ENCODE measurements around the gene ACR. TPM values are rescaled to one million over a fixed set of nuclear protein-coding genes. Genes with fewer than 3 reads are reported as not detected.

The ACR gene
- total RNA-seq, 8 experiments from 2014 or later, result 0.33 to 1.00 (median 0.63) TPM; not detected in 4

GRCh38 chr22:50705851-50706351 is 32.1 kb upstream of the ACR start:
- Histone ChIP-seq H3K4me3 (peak overlapping the region; percentile 36 to 46 (median 39)), H3K4me1 (replicated peaks in 1 of 2) (peaks cover 17 to 28% of the 10 kb centered on the region in 2 donors), H3K27ac (peak overlapping the region in 1 of 2 donors; percentile 78)
- ATAC-seq (replicated peaks in 6 of 8), result no peak
- no CpG with 5 or more reads among the region's 27 CpGs for WGBS, 10 experiments
- in situ Hi-C loops (cut with MboI; ENCODE audit: low pct_unique_long_range_greater_than_20kb in 2 of 9, low sequenced_read_pairs in 9 of 9, unreplicated experiment in 9 of 9), result no loop called here

DNA sequence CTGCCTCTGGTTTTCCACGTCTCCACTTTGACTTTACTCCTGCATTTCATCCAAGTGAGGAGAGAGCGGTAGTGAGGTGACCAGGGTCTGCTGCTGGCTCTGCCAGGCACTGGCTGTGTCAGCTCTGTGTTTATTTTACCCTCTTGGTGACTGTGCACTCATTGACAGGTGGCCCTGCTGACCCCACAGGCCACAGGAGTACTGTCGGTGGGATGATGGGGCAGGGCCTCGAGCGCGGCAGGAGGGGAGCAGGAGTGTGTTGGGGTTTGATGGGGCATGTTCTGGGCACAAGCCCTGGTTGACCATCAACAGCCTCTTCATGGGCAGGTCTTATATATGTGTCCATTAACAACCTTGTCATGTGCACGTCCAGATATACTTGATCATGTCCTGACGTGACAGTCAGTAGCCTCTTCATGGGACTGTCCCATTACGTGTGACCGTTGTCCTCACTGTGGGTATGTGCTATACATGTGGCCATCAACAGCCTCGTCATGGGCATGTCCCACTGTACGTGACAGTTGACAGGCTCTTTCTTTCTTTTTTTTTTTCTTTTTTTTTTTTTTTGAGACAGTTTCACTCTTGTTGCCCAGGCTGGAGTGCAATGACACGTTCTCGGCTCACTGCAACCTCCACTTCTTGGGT is 31.4 kb upstream of the ACR start:
- no peak for ATAC-seq (replicated peaks in 6 of 8)
- peak overlapping the region in 3 of 5 donors; percentile 38 to 46 (median 39) for H3K4me3 ChIP-seq

DNA sequence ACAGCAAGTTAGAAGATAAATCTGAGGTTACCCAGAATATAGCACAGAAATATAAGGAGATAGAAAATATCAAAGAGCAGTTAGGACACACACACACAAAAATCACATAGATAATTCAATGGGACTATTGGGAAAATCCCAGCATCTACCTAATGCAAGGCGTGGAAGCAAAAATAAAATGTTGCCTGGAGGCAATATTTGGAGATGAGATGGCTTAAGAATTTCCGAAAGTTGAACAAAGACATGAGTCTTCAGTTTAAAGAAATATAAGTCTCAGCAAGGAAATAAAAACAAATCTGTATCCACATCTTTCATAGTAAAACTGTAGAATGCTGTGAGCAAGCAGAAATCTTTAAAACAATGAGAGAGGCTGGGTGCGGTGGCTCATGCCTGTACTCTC is 29.5 kb upstream of the ACR start:
- no peak for ATAC-seq (replicated peaks in 6 of 8)
- H3K27ac ChIP-seq, result no peak overlapping the region
- H3K4me1 ChIP-seq (replicated peaks in 1 of 2), result peaks cover 17 to 26% of the 10 kb centered on the region in 2 donors
- 50 to 100% (median 93%) methylated on average over 1 to 3 of the region's 3 CpGs; no CpG with 5 or more reads in 1 of the 10 experiments for WGBS, 10 experiments
- in situ Hi-C loops (cut with MboI; ENCODE audit: low pct_unique_long_range_greater_than_20kb in 2 of 9, low sequenced_read_pairs in 9 of 9, unreplicated experiment in 9 of 9), result no loop called here
- no peak overlapping the region for H3K4me3 ChIP-seq

More for the DNA sequence above, 31.4 kb upstream of the ACR start:
- WGBS, 10 experiments, result 81 to 100% (median 90%) methylated on average over 1 to 8 of the region's 14 CpGs; no CpG with 5 or more reads in 1 of the 10 experiments
- H3K27ac ChIP-seq, result peak overlapping the region in 1 of 2 donors; percentile 78
- peaks cover 17 to 28% of the 10 kb centered on the region in 2 donors for H3K4me1 ChIP-seq (replicated peaks in 1 of 2)
- in situ Hi-C loops (cut with MboI; ENCODE audit: low pct_unique_long_range_greater_than_20kb in 2 of 9, low sequenced_read_pairs in 9 of 9, unreplicated experiment in 9 of 9), result no loop called here

DNA sequence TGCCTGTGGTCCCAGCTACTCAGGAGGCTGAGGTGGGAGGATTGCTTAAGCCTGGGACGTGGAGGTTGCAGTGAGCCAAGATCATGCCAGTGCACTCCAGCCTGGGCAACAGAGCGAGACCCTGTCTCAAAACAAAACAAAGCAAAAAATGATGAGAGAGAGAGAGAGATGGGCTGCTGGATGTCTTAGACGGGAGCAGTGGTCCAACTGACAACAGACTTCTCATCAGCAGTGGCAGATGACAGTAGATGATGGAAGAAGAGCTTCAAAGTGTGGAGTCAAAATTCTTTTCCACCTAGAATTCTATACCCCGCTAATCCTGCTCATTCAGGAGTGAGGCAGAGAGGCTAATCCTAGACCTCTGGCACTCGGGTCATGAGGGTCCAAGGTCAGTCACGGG is 29.0 kb upstream of the ACR start:
- H3K27ac ChIP-seq, result no peak overlapping the region
- no peak for ATAC-seq (replicated peaks in 6 of 8)
- in situ Hi-C loops (cut with MboI; ENCODE audit: low pct_unique_long_range_greater_than_20kb in 2 of 9, low sequenced_read_pairs in 9 of 9, unreplicated experiment in 9 of 9), result no loop called here
- no peak overlapping the region for H3K4me3 ChIP-seq
- 69 to 100% (median 96%) methylated on average over 1 to 6 of the region's 6 CpGs; no CpG with 5 or more reads in 4 of the 10 experiments for WGBS, 10 experiments
- peaks cover 17 to 21% of the 10 kb centered on the region in 2 donors for H3K4me1 ChIP-seq (replicated peaks in 1 of 2)

DNA sequence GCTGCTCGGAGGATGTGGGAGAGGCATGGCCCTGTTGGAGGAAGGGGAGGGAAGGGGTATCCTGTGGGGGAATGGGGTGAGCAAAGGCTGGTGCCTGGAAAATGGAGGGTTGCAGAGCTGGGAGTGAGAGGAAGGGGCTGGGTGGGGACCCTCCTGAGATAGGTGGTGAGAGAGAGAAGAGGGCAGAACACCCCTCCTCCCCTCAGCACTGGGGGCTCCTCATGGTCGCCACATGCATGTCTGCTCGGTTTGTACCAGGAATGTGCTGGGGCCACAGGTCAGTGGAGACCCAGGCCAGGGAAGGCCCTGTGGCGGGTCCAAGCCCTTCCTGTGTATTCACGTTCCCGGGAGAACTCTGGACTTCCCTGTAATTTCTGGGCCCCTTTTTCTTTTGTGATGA is 27.8 kb upstream of the ACR start:
- no peak overlapping the region for H3K4me3 ChIP-seq
- 70 to 100% (median 86%) methylated on average over 2 to 5 of the region's 6 CpGs; no CpG with 5 or more reads in 6 of the 10 experiments for WGBS, 10 experiments
- no peak overlapping the region for H3K27ac ChIP-seq
- H3K4me1 ChIP-seq (replicated peaks in 1 of 2), result peaks cover 7 to 9% of the 10 kb centered on the region in 2 donors
- no peak for ATAC-seq (replicated peaks in 6 of 8)
- in situ Hi-C loops (cut with MboI; ENCODE audit: low pct_unique_long_range_greater_than_20kb in 2 of 9, low sequenced_read_pairs in 9 of 9, unreplicated experiment in 9 of 9), result no loop called here

GRCh38 chr22:50710886-50711285 is 27.1 kb upstream of the ACR start:
- in situ Hi-C loops (cut with MboI; ENCODE audit: low pct_unique_long_range_greater_than_20kb in 2 of 9, low sequenced_read_pairs in 9 of 9, unreplicated experiment in 9 of 9), result no loop called here
- Histone ChIP-seq H3K27ac (no peak overlapping the region), H3K4me1 (replicated peaks in 1 of 2) (peaks cover 5 to 8% of the 10 kb centered on the region in 2 donors), H3K4me3 (no peak overlapping the region)
- no peak for ATAC-seq (replicated peaks in 6 of 8)
- WGBS, 10 experiments, result 97 to 100% (median 98%) methylated on average over 4 to 14 of the region's 38 CpGs; no CpG with 5 or more reads in 6 of the 10 experiments

DNA sequence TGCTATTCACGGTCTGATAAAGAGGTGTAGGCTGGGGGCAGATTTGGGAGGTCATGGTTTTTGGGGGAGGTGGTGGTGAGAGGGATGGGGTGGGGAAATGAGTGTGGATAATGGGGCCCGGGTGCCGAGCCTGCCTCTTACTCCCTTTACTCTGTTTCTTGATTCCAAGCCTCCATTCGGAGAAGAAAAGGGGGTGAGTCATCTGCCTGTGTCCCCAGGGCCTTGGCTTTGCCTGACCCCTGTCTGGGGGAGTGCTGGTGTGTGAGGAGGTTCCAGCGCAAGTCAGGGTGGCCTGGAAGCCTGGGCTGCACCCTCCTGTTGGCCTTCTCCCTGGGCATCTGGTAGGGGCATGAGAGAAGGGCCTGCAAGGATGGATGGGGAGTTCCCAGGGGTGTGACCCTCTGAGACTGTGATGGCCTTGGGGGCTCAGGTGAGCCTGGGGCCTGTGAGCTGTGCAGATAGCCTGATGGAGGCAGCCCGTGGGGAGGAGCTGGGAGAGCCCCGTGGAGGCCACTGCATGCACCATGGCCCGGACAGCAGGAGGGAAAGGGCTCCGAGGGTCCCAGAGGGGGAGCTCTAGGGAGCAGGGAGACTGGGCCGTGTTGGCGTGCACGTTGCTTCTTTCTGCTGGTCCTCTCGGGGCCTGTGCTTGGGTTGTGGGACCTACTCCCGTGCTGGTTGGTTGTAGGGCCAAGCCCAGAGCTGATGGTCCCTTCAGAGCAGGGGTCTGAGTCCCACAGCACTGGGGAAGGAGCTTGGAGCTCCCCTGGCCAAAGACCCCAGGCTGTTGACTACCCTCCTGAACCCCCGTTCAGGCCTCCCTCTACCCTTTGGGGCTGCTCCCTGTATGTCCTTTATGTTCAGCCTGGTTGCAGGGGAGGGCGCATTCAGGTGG is 26.3 kb upstream of the ACR start:
- Histone ChIP-seq H3K4me1 (replicated peaks in 1 of 2) (no peaks in the 10 kb centered on the region), H3K27ac (no peak overlapping the region), H3K4me3 (no peak overlapping the region)
- 90 to 100% (median 95%) methylated on average over 1 to 7 of the region's 16 CpGs; no CpG with 5 or more reads in 7 of the 10 experiments for WGBS, 10 experiments
- ATAC-seq (replicated peaks in 6 of 8), result no peak
- in situ Hi-C loops (cut with MboI; ENCODE audit: low pct_unique_long_range_greater_than_20kb in 2 of 9, low sequenced_read_pairs in 9 of 9, unreplicated experiment in 9 of 9), result no loop called here

- no peaks in the 10 kb centered on the region for H3K4me1 ChIP-seq (replicated peaks in 1 of 2)
- 0 to 100% (median 42%) methylated on average over 1 of the region's 9 CpGs; no CpG with 5 or more reads in 4 of the 10 experiments for WGBS, 10 experiments
- ATAC-seq (replicated peaks in 6 of 8), result no peak
- no peak overlapping the region for H3K4me3 ChIP-seq
- in situ Hi-C loops (cut with MboI; ENCODE audit: low pct_unique_long_range_greater_than_20kb in 2 of 9, low sequenced_read_pairs in 9 of 9, unreplicated experiment in 9 of 9), result no loop called here
- no peak overlapping the region for H3K27ac ChIP-seq
These were observed 25.5 kb upstream of the ACR start for GRCh38 chr22:50712341-50713007.

DNA sequence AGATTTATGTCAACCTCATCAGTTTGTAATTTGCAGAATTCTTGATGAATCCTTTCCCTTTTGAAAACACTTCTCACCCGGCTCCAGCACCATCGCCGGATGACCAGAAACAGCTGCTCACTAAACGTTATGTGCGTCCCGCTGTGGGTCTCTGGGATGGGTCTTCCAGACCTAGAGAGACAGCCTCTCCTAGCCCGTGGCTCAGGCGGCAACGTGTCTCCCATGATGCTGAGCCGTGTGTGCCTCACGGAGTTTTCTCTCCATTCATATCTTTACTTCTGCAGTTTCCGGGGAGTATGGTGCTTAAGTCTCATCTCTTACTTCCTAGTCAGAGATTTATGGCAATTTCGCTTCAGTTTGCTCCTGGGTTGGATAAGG is 25.0 kb upstream of the ACR start:
- H3K4me3 ChIP-seq, result no peak overlapping the region
- ATAC-seq (replicated peaks in 6 of 8), result no peak
- H3K27ac ChIP-seq, result no peak overlapping the region
- no peaks in the 10 kb centered on the region for H3K4me1 ChIP-seq (replicated peaks in 1 of 2)
- 43 to 90% (median 68%) methylated on average over 2 to 12 of the region's 13 CpGs; no CpG with 5 or more reads in 4 of the 10 experiments for WGBS, 10 experiments
- in situ Hi-C loops (cut with MboI; ENCODE audit: low pct_unique_long_range_greater_than_20kb in 2 of 9, low sequenced_read_pairs in 9 of 9, unreplicated experiment in 9 of 9), result no loop called here

- in situ Hi-C loops (cut with MboI; ENCODE audit: low pct_unique_long_range_greater_than_20kb in 2 of 9, low sequenced_read_pairs in 9 of 9, unreplicated experiment in 9 of 9), result no loop called here
- Histone ChIP-seq H3K4me1 (replicated peaks in 1 of 2) (no peaks in the 10 kb centered on the region), H3K27ac (no peak overlapping the region), H3K4me3 (no peak overlapping the region)
- 40 to 100% (median 85%) methylated on average over 1 to 4 of the region's 5 CpGs; no CpG with 5 or more reads in 2 of the 10 experiments for WGBS, 10 experiments
- peak in 2 of 8 experiments; percentile 66 to 87 for ATAC-seq (replicated peaks in 6 of 8)
These were observed 24.4 kb upstream of the ACR start for GRCh38 chr22:50713571-50714056.

DNA sequence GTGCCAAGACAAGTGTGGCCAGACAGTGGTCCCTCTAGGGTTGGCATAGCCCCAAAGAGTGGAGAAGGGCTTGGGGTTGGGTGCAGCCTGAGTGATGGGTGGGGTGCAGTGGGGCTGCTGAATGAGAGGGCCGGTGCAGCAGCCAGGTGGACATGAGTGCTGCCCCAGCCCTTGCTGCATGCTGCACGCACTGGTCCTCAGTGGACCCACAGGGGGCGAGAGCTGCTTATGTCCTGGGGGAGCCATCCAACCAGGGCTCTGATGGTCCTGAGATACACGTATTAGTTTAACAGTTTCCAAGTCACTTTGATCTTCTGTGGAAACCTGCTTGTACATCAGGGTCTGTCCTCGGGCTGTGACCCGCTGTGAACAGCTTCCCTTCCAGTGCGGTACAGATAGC is 23.9 kb upstream of the ACR start:
- peak in 1 of 8 experiments; percentile 19 for ATAC-seq (replicated peaks in 6 of 8)
- in situ Hi-C loops (cut with MboI; ENCODE audit: low pct_unique_long_range_greater_than_20kb in 2 of 9, low sequenced_read_pairs in 9 of 9, unreplicated experiment in 9 of 9), result no loop called here
- 40 to 100% (median 89%) methylated on average over 2 to 5 of the region's 7 CpGs; no CpG with 5 or more reads in 6 of the 10 experiments for WGBS, 10 experiments
- H3K4me1 ChIP-seq (replicated peaks in 1 of 2), result no peaks in the 10 kb centered on the region
- no peak overlapping the region for H3K4me3 ChIP-seq
- H3K27ac ChIP-seq, result no peak overlapping the region

DNA sequence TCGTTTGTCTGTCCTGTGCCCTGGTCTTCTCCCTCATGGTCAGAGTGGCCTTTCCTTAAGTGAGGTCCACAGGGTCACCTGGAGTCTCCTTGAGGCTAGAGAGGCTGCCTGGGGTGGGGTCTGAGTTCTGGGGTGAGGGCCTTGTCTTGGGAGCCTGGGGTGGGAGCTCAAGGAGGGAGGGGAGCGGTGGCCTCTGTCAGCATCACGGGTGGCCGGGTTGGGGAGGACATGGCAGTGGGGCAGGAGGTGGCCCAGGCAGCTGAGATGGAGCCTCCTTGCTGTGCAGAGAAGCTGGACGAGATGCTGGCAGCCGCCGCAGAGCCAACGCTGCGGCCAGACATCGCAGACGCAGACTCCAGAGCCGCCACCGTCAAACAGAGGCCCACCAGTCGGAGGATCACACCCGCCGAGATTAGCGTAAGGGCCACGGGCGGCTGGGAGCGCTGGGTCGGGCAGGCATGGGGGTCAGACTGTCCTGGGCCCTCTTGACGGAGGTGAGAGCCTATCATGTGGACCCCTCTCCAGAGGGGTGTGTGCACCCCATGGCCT is 23.3 kb upstream of the ACR start:
- no peak for ATAC-seq (replicated peaks in 6 of 8)
- WGBS, 10 experiments, result 43 to 100% (median 80%) methylated on average over 1 to 4 of the region's 22 CpGs; no CpG with 5 or more reads in 5 of the 10 experiments
- Histone ChIP-seq H3K27ac (no peak overlapping the region), H3K4me1 (replicated peaks in 1 of 2) (no peaks in the 10 kb centered on the region), H3K4me3 (no peak overlapping the region)
- in situ Hi-C loops (cut with MboI; ENCODE audit: low pct_unique_long_range_greater_than_20kb in 2 of 9, low sequenced_read_pairs in 9 of 9, unreplicated experiment in 9 of 9), result no loop called here
